NCI-H2081 treated with DMSO at 0.1 percent for 48 hours (cell line): ENCODE data around the gene MACROD2.
"Not testable (repeated sequence)": the region's sequence is repeated elsewhere in the genome, so short reads cannot be mapped to it uniquely, and the experiment has no call there.

ENCODE experiments used
- DNase-seq: peaks from one replicate; lab custom pipeline; 2025; lab: John Stamatoyannopoulos, UW

Gene MACROD2

DNA sequence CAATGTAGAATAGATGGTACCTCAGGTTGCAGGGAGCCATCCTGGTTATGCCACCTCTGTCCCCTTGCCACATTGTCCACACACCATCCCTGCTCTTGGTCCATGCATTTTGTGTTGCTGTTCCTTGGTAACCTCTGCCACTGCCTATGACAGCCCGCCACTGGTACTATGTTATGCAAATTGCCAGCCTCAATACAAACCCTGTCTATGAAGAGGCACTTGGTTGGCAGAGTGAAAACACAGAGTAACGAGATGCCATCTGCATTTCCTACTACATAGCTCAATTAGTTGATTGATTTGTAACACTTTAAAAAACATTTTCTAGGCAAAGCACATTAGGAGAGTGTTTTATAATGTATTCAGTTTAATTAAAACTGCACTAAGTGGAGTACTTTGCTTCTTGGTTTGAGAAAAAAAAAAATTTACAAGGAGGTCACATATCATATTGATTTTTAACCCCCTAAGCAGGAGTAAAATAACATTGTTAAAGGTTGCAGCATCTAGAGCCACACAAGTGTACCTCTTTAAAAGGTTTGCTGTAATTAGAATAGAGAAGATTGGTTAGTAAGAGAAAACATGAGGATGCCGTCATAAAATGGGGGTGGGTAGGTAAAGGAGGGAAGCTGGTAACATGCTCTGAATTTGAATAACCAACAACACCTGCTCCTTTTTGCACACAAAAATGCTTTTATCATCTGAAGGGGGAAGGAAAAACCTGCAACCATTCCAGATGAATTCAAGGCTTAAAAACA is 1760.9 kb downstream of the MACROD2 start:
- DNase-seq, result no peak

DNA sequence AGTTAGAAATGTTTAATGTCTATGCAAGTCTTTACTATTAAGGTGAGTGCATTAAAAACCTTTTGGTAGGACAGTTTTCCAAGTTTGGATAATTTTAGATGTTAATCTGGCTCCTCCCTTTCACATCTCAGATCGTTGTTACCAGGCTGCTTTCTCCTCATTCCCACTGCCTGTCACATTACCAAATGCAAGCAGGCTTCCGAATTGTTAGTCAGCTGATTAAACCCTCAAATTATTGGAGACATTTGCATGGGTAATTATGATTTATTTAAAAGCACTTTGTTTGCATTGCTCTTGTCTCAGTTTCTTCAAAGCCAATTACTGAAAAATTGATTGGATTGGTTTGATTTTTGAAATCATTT is 1761.4 kb downstream of the MACROD2 start:
- DNase-seq, result no peak

DNA sequence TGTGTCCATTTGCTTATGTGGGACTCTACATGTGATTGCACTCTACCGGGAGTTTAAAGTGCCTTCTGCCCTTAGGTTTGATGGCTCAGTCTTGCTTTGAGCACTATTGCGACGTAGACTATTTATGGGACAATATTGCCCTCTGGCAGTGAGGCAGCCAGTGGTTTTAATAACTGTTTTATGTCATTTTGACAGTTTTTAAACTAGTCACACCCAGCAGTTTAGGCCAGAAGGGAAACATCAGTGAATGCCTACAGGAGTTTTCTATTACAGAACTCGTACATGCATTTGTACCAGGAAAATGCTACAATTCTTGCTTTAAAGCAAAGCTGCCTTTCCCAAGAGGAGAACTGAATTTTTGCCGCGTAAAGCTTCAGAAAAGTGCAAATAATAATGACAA is 1764.3 kb downstream of the MACROD2 start:
- no peak for DNase-seq

DNA sequence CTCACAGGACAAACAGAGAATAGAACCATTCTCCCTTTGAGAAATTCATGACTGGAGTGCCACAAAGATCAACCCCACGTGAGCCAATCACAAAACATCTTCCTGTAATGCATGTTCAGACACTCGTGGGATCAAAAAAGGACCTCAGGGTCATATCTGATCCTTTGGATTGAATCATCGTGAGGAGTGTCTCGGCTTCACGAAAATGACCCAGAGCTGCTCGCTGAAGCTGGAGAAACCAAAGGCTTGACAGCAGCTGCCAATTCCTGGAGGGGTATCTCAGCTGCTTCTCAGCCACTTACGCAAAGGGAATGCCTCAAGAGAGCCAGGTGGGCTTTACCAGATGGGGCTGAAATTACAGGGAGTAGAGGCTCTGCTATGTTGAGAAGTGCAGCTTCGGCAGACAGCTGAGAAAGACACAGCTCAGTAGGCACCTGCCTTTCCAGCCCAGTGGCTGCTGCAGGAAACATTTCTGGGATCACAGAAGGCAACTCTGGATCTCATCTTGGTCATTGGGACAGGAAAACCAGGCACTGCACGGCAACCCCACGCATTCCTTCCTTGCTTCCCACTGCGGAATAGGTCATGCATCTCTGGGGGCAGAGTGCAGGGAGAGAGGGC is 1764.8 kb downstream of the MACROD2 start:
- no peak for DNase-seq

DNA sequence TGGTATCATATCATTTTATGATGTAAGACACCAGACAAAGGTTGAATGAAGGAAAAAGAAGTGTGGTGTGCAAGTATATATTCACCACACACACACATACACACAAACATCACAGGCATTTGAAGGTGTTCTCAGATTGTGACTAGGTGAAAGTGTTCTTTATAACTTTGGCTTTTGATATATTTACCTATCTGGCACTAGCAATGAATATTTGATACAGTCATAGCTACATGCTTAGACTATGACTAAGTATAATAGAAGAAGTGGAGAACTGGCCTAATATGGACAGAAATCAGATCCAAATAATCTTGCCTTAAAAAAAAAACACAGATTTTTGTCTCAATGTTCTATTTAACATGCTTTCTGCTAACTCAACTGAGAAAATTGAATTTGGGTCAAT is 1768.0 kb downstream of the MACROD2 start:
- DNase-seq, result no peak

DNA sequence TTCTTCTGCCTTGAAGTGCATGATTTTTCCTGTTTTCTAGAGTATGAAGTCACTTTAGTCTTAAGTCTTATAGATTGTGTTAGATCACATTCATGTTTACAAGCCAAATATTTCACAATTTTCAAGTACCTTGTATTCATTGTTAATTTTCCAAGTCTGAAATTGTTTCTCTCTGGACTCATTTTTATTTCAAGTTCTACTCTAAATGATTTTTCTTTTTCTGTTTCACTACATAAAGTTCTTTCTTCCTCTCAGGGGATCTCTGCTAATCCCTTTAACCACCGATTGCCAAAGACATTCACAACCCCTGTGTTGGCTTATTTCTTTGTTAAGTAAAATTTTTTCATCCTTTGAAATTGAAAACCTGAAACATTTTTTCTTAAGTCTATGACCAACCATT is 1772.3 kb downstream of the MACROD2 start:
- no peak for DNase-seq

DNA sequence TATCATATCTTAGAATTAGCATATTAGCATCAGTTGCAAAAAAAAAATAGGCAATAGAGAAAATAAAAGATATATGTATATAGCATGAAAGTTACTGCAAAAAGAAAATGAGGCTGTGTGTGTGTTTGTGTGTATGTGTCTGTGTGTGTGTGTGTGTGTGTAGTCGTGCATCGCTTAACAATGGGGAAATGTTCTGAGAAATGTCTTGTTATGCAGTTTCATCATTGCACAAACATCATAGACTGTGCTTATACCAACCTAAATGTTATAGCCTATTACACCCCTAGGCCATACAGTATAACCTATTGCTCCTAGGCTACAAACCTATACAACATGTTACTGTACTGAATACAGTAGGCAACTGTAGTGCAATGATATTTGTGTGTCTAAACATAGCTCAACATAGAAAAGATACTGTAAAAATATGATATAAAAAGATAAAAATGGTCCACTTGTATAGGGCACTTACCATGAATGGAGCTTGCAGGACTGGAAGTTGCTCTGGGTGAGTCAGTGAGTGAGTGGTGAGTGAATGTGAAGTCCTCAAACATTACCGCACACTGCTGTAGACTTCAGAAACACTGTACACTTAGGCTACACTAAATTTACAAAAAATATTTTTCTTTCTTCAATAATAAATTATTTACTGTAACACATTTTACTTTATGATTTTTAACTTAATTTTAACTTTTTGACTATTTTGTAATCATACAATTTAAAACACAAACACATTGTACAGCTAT is 1772.9 kb downstream of the MACROD2 start:
- DNase-seq, result no peak

DNA sequence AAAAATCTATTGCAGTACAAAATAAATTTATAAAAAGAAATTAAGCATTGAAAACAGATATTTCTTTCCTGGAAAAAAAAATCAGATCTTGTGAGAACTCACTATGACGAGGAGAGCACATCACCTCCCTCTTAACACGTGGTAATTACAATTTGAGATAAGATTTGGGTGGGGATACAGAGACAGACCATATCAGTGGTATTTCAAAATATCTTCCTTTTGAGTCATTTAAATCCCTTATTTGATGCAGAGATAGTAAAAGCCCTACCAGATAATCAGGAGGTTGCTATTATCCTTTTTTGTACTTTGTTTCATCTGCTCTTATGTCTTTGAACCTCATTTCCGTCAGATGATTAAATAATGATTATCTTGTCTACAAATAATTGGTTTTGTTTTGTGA is 1777.5 kb downstream of the MACROD2 start:
- no peak for DNase-seq

DNA sequence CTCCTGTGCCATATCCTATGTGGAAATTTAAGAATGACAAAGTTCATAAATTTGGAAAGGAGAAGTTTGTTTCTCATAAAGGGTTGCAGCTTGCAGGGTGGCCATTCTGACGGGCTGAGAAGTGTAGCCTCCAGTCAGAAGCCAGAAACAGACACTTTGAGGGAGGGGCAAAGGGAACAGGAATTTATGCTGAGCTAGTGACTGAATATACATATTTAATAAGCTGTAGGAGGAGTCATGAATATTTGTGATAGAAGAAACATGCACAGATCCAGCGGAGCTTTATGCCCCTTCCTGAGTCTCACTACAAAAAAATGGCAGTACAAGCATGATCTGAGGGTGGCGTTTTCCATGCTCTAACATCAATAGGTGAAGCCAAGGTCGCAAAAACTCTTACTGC is 1779.6 kb downstream of the MACROD2 start:
- DNase-seq, result no peak

DNA sequence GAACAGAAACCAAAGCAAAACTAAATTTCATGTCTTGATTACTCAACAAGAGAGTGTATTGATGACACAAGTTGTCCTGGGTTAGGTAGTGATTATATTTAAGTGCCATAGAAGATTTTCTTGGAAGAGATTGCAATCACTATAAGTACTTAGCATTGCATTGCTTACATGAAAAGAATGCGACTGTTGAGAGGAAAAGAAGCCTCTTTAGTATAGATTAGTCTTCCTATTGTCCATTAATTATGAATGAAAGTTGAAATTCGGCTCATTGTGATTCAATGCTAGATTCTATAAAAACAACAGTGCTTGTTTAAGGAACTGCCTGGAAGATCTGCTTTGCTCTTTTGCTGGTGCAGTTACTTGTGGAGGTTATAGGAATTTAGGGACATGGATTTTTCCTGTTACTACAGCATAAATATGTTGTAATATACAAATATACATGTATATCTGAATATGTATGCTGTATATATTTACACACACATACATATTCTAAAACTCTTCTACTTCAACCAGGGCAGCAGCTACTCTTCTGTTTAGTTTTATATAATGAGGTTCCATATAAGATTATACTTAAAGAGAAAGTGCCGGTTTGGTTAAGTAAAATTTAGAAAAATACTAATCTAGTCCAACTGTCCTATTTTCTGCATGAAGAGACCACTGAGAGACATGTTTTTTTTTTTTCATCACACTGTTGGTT is 1781.6 kb downstream of the MACROD2 start:
- no peak for DNase-seq

DNA sequence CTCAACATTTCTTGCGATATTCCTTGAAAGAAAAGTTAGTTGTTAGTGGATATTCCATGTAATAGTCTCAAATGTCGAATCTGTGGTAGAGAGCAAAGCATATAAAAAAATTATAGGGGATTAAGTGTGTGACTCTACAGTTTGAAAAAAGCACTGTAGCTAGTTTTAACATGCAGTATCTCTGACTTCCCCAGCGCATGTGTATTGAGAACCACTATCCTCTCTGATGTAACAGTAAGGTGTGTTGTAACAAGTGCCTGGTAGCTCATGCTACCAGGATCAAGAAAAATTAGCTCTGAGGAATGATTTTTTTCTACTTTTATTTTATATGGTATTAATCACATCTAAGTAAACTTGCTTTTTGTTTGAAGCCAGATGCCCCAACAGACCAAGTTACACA is 1788.7 kb downstream of the MACROD2 start:
- DNase-seq, result no peak

DNA sequence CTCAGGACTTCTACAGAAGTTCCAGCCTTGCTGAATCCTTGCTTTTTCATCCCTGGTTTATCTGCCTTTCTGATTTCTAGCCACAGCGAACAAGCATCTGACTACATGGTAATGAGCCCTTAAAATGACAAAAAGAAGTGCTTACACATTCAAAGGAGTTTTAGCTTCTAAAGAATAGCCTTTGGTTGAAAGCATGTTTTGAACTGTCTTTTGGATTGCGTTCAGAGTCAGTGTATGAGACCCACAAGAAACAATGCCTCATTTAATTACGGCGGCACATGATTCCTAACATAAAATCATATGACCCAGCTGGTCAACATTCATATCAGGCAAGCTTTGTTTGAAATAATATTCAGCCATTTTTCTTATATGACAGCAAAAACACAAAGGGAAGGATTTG is 1793.8 kb downstream of the MACROD2 start:
- no peak for DNase-seq

DNA sequence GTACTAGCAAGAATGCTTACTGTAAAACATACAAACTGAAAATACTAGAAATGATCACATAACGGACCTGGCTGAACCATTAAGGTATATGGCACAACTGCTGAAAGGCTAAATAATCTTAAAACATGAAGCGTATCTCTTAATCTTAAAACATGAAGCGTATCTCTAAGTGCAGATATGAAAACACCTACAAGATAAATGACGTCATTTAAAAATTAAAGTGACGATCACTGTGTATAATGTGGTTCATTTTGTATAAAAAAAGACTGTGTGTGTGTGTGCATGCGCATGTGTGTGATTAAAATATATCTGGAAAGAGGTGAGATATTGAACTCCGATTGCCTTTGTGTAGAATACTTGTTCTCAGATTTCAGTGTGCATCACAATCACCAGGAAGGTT is 1797.5 kb downstream of the MACROD2 start:
- no peak for DNase-seq

DNA sequence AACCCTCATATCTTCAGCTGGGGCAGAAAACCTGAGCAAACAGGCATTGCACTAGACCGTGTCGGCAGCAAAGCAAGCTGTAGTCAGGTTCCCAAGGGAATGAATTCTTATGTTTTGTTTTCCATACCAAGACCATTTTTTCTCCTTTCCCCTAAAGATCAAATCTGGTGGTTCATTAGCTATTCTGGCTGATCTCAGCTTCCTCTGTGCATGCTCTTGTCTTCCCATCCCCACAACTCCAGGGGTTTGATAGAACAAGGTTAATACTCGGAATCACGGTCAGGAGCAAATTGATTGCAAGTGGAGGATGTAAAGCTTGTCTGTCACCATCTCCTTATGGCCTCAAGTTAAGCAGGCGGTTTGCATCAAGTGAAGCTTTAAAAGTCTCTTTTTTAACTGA is 1799.1 kb downstream of the MACROD2 start:
- DNase-seq, result no peak

DNA sequence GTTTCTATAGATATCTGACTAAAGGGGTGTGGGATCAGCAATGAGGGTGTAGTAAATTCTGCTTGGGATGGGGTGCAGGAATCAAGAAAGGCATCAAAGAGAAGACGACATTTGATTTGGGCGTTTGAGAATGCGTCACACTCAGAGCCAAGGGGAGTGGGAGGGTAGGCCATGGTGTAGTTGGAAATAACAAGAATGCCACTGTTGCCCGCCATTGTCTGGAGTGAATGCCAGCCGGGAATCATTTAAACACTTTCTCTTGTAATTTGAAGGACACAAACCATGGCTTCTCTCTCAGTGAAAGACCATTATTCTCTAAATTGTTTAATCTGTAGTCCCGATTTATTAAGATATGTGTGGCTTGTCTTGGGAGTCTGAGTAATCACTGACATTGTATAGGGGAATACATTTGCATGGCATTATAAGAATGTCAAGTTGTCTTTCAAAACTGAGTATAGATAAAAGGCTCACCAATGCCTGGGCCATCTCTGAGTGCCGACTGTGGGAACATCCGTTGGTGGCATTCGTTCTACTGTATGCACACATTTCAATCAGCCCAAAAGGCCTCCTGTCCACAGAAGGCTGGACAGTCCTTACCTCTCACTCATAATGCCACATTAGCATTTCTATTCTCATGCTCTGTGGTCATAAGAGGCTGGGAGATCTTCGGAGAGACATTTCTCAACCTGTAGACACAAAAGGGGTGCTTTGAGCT is 1800.1 kb downstream of the MACROD2 start:
- no peak for DNase-seq

DNA sequence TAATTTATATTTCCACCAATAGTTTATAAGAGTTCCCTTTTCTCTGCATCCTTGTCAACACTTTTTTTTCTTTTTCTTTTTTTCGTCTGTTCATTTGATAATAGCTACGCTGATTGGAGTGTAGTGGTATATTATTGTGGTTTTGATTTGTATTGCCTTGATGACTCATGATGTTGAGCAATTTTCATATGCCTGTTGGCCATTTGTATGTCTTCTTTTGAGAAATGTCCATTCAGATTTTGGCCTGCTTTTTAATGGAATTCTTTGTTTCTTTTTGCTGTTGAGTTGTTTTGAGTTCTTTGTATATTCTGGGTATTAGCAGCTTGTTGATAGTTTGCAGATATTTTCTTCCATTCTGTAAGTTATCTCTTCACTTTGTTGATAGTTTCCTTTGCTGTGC is 1804.6 kb downstream of the MACROD2 start:
- DNase-seq, result no peak

DNA sequence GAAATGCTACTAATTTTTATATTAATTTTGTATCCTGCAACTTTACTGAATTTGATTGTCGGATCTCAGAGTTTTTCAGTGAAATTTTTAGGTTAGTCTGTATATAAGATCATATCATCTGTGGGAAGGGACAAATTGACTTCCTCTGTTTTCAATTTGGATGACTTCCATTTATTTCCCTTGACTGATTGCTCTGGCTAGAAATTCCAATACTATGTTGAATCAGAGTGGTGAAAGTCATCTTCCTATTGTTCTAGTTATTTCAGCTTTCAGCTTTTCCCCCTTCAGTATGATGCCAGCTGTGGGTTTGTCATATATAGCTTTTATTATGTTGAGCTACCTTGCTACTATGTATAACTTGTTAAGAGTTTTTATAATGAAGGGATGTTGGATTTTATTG is 1806.7 kb downstream of the MACROD2 start:
- no peak for DNase-seq

DNA sequence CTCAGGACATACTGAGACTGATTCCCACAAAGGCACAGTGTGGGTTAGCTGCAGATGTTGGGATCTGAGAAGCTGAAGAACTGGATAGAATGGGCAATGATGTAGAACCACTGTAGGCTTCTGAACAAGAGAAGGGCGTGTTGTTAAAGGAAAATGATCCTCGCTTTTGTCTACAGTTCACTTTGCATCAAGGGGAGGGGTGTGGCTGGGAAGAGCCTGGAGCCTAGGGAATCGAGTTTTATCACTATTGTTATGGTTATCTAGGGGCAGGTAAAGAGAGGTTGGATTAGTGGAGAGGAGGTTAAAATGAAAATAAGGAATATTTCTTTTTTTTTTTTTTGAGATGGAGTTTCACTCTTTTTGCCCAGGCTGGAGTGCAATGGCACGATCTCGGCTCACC is 1809.8 kb downstream of the MACROD2 start:
- DNase-seq, result no peak

DNA sequence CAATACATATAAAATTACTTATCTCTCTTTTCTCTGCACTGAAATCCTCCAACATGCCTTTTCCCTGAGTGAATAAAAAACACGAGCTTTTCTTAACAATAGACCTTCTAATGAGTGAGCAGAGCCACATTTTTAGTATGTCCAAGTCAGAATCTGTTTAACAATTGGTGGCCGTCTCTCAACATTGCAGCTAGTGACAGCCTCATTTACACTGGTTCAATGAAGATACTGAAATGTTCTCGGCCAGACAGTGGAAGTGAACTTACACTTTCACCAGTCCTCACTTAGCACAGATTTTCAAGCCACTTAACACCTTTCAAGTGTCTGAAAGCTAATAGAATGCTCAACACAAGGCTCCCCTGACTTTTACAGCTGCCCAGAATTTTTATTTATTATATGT is 1810.8 kb downstream of the MACROD2 start:
- no peak for DNase-seq

DNA sequence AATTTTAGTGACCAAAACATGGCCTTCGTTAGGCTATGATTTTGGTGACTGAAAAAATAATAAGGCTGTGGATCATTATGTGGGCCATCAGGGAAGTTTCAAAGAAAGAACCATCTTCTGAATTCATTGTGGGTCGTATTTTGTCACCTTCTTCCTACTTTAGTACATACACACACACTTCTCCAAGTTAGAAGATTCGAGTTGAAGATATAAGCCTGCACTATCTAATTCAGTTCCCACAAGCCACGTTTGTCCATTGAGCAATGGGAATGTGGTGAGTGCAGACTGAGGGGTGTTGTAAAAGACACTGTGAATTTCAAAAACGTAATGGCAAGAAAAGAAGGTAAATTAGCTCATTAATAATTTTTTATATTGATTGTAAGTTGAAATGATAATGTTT is 1812.0 kb downstream of the MACROD2 start:
- no peak for DNase-seq

DNA sequence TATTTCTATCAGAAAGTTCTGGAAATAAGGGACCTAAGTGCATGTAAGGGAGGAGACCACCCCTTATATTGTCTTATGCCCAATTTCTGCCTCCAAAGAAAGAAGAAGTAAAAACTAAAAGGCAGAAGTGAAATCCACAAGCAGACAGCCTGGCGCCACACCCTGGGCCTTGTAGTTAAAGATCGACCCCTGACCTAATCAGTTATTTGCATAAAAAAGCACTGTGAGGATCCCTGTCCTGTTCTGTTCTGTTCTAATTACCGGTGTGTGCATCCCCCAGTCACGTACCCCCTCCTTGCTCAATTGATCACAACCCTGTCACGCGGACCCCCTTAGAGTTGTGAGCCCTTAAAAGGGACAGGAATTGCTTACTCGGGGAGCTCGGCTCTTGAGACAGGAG is 1812.5 kb downstream of the MACROD2 start:
- DNase-seq, result not testable (repeated sequence)

DNA sequence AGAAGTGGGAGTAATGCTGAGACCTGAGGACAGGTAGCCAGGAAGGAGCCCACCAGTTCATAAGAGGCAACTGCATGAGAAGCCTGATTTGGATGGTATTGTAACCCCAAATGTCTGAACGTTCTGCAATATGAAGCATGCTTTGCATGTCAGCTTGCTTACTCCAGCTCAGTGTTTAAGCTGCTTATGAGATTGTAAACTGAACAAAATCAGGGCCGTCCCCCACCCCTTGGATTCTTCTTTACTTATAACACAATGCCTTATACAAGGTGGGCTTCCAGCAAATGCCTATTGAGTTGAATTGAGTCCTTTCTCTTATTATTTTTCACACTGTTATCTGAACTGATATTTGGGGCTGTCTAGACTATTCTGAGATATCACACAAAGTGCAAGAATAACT is 1816.6 kb downstream of the MACROD2 start:
- no peak for DNase-seq
